ENCODE measurements around the gene MYO9A.

Gene MYO9A

GRCh38 chr15:71791975-71792374, 326.0 kb downstream of the MYO9A start:
- TF ChIP-seq CTCF (IDR thresholded peaks at IDR 0.05; ENCODE audit: low read depth, low read length): no peak
- H3K4me3 ChIP-seq (ENCODE audit: low read depth, low read length): no peak overlapping the region
- no peaks in the 10 kb centered on the region for H3K9me3 ChIP-seq
- H3K4me1 ChIP-seq: no peaks in the 10 kb centered on the region
- no peaks in the 10 kb centered on the region for H3K36me3 ChIP-seq
- DNase-seq: no peak
- H3K27me3 ChIP-seq: no peaks in the 10 kb centered on the region; the same call in 1 of the 2 replicates

GRCh38 chr15:71790081-71790480, 327.9 kb downstream of the MYO9A start:
- Histone ChIP-seq H3K27me3 (no peaks in the 10 kb centered on the region; the same call in 1 of the 2 replicates), H3K36me3 (no peaks in the 10 kb centered on the region), H3K4me1 (no peaks in the 10 kb centered on the region), H3K9me3 (no peaks in the 10 kb centered on the region), H3K4me3 (ENCODE audit: low read depth, low read length) (no peak overlapping the region)
- no peak for TF ChIP-seq CTCF (IDR thresholded peaks at IDR 0.05; ENCODE audit: low read depth, low read length)
- DNase-seq: no peak

GRCh38 chr15:71789616-71790015, 328.3 kb downstream of the MYO9A start:
- no peaks in the 10 kb centered on the region for H3K4me1 ChIP-seq
- no peak for DNase-seq
- no peak overlapping the region for H3K4me3 ChIP-seq (ENCODE audit: low read depth, low read length)
- H3K9me3 ChIP-seq: no peaks in the 10 kb centered on the region
- no peaks in the 10 kb centered on the region for H3K36me3 ChIP-seq
- TF ChIP-seq CTCF (IDR thresholded peaks at IDR 0.05; ENCODE audit: low read depth, low read length): no peak
- no peaks in the 10 kb centered on the region; the same call in 1 of the 2 replicates for H3K27me3 ChIP-seq

- Histone ChIP-seq H3K4me1 (no peaks in the 10 kb centered on the region), H3K9me3 (no peaks in the 10 kb centered on the region), H3K4me3 (ENCODE audit: low read depth, low read length) (no peak overlapping the region), H3K36me3 (no peaks in the 10 kb centered on the region), H3K27me3 (no peaks in the 10 kb centered on the region; the same call in 1 of the 2 replicates)
- no peak for DNase-seq
- no peak for TF ChIP-seq CTCF (IDR thresholded peaks at IDR 0.05; ENCODE audit: low read depth, low read length)
These were observed 329.0 kb downstream of the MYO9A start for GRCh38 chr15:71788646-71789579.

GRCh38 chr15:71786673-71787072, 331.3 kb downstream of the MYO9A start:
- TF ChIP-seq CTCF (IDR thresholded peaks at IDR 0.05; ENCODE audit: low read depth, low read length): no peak
- H3K27me3 ChIP-seq: no peaks in the 10 kb centered on the region; the same call in 1 of the 2 replicates
- H3K9me3 ChIP-seq: no peaks in the 10 kb centered on the region
- H3K4me1 ChIP-seq: no peaks in the 10 kb centered on the region
- no peak for DNase-seq
- H3K4me3 ChIP-seq (ENCODE audit: low read depth, low read length): no peak overlapping the region
- H3K36me3 ChIP-seq: no peaks in the 10 kb centered on the region

- no peaks in the 10 kb centered on the region for H3K36me3 ChIP-seq
- no peaks in the 10 kb centered on the region; the same call in 1 of the 2 replicates for H3K27me3 ChIP-seq
- TF ChIP-seq CTCF (IDR thresholded peaks at IDR 0.05; ENCODE audit: low read depth, low read length): no peak
- no peaks in the 10 kb centered on the region for H3K9me3 ChIP-seq
- no peak for DNase-seq
- H3K4me3 ChIP-seq (ENCODE audit: low read depth, low read length): no peak overlapping the region
- H3K4me1 ChIP-seq: no peaks in the 10 kb centered on the region
These were observed 332.0 kb downstream of the MYO9A start for GRCh38 chr15:71785996-71786395.
